IMR-90 (cell line): ENCODE measurements around the gene SLC26A11. TPM values are rescaled to one million over a fixed set of nuclear protein-coding genes. Genes with fewer than 3 reads are reported as not detected.

ENCODE experiments used
- ATAC-seq: fragments of 200-7000 bp; cut with Tn5 transposase; 2 replicates; pipeline ENCODE4 v1.9.1; 2020; ENCODE audit warnings: low read depth, mild to moderate bottlenecking, moderate library complexity
- BruUV-seq: library from RNA; stranded (reverse); fragments of 400-500 nt; replicated peaks from 2 replicates; lab custom pipeline; 2021; lab: Mats Ljungman, UMichigan
- CTCF ChIA-PET: fragments of 300-600 bp; formaldehyde crosslinking; extraction: SDS; loops from one replicate; lab custom pipeline; 2021; ENCODE audit warnings: antibody characterized with exemption; lab: Yijun Ruan, JAX
- POLR2A ChIA-PET: fragments of 300-600 bp; sonication (Branson Sonifier 250); formaldehyde crosslinking; loops from one replicate; lab custom pipeline; 2022; ENCODE audit warnings: antibody characterized with exemption; ENCODE audit not compliant: unreplicated experiment; lab: Charles Lee
- DNase-seq: peaks from one replicate; pipeline ENCODE4 v3.0.0; 2013
- H2AFZ ChIP-seq: replicated peaks from 2 replicates; pipeline ENCODE3; 2013; ENCODE audit warnings: low read length, mild to moderate bottlenecking; ENCODE audit not compliant: poor library complexity
- H2AK5ac ChIP-seq: 2 replicates; pipeline ENCODE4 v1.6.1; 2013; ENCODE audit warnings: low read depth, low read length, inconsistent platforms
- H2AK9ac ChIP-seq: replicated peaks from 2 replicates; pipeline ENCODE3; 2013; ENCODE audit warnings: mild to moderate bottlenecking, low read depth, low read length, moderate library complexity; ENCODE audit not compliant: poor library complexity
- H2BK120ac ChIP-seq: 2 replicates; pipeline ENCODE4 v1.6.1; 2013; ENCODE audit warnings: low read depth, low read length, inconsistent platforms
- H2BK15ac ChIP-seq: 3 replicates; pipeline ENCODE4 v1.6.1; 2013; ENCODE audit warnings: low read depth, low read length, inconsistent platforms
- H2BK20ac ChIP-seq: 2 replicates; pipeline ENCODE4 v1.6.1; 2013; ENCODE audit warnings: low read depth, mild to moderate bottlenecking, inconsistent platforms, low read length, moderate library complexity
- H2BK5ac ChIP-seq: 2 replicates; pipeline ENCODE4 v1.6.1; 2013; ENCODE audit warnings: mild to moderate bottlenecking, low read depth, low read length, inconsistent platforms; ENCODE audit not compliant: poor library complexity, severe bottlenecking
- H3K14ac ChIP-seq: replicated peaks from 2 replicates; pipeline ENCODE4 v1.6.1; 2013; ENCODE audit warnings: low read depth, low read length, inconsistent platforms
- H3K18ac ChIP-seq: 2 replicates; pipeline ENCODE4 v1.6.1; 2013; ENCODE audit warnings: low read depth, low read length, control low read depth
- H3K23ac ChIP-seq: 2 replicates; pipeline ENCODE4 v1.6.1; 2013; ENCODE audit warnings: low read depth, low read length, inconsistent platforms
- H3K27ac ChIP-seq: 2 replicates; pipeline ENCODE4 v1.5.1; 2013; ENCODE audit warnings: mild to moderate bottlenecking, control low read depth, low read length; ENCODE audit not compliant: insufficient read depth
- H3K27me3 ChIP-seq: 2 replicates; pipeline ENCODE4 v1.6.1; 2013; ENCODE audit warnings: low read length; ENCODE audit not compliant: control insufficient read depth, insufficient read depth
- H3K36me3 ChIP-seq: 2 replicates; pipeline ENCODE4 v1.6.1; 2013; ENCODE audit warnings: low read length, mixed read lengths; ENCODE audit not compliant: control insufficient read depth, insufficient read depth
- H3K4ac ChIP-seq: 2 replicates; pipeline ENCODE4 v1.6.1; 2013; ENCODE audit warnings: low read depth, low read length, inconsistent platforms
- H3K4me1 ChIP-seq: 2 replicates; pipeline ENCODE4 v1.6.1; 2013; ENCODE audit warnings: low read length, mixed read lengths; ENCODE audit not compliant: control insufficient read depth, insufficient read depth
- H3K4me2 ChIP-seq: 2 replicates; pipeline ENCODE4 v1.6.1; 2013; ENCODE audit warnings: low read depth, mild to moderate bottlenecking, control low read depth, low read length, moderate library complexity
- H3K4me3 ChIP-seq: 2 replicates; pipeline ENCODE4 v1.5.1; 2013; ENCODE audit warnings: low read depth, mild to moderate bottlenecking, control low read depth, low read length, moderate library complexity; ENCODE audit not compliant: insufficient read depth
- H3K56ac ChIP-seq: 2 replicates; pipeline ENCODE4 v1.6.1; 2013; ENCODE audit warnings: low read length, inconsistent platforms; ENCODE audit not compliant: insufficient read depth; ENCODE audit errors: extremely low read depth
- H3K79me1 ChIP-seq, 2 experiments: 2 replicates each; pipeline ENCODE4 v1.6.1; 2013; ENCODE audit warnings: low read length in 2 of 2, inconsistent platforms in 1 of 2, low read depth in 1 of 2
- H3K9ac ChIP-seq: 2 replicates; pipeline ENCODE4 v1.6.1; 2013; ENCODE audit warnings: low read depth, low read length, control low read depth
- H3K9me1 ChIP-seq: 2 replicates; pipeline ENCODE4 v1.6.1; 2013; ENCODE audit warnings: low read length, inconsistent platforms; ENCODE audit not compliant: insufficient read depth
- H3K9me3 ChIP-seq: 2 replicates; pipeline ENCODE4 v1.6.1; 2013; ENCODE audit warnings: low read length; ENCODE audit not compliant: control insufficient read depth, insufficient read depth
- H4K20me1 ChIP-seq: 2 replicates; pipeline ENCODE4 v1.6.1; 2013; ENCODE audit warnings: low read length, inconsistent platforms; ENCODE audit not compliant: insufficient read depth
- H4K5ac ChIP-seq: 2 replicates; pipeline ENCODE4 v1.6.1; 2013; ENCODE audit warnings: mild to moderate bottlenecking, low read depth, low read length, control low read depth
- H4K8ac ChIP-seq, 2 experiments: 2 replicates each; pipeline ENCODE4 v1.6.1; 2013; ENCODE audit warnings: low read depth in 2 of 2, low read length in 2 of 2, control low read depth in 1 of 2, inconsistent platforms in 1 of 2
- H4K91ac ChIP-seq: 2 replicates; pipeline ENCODE4 v1.6.1; 2013; ENCODE audit warnings: low read depth, low read length, inconsistent platforms; ENCODE audit not compliant: insufficient read depth
- BHLHE40 ChIP-seq: fragments of 150-350 bp; IDR thresholded peaks from 2 replicates; pipeline ENCODE4 v1.6.1; 2016; ENCODE audit warnings: mild to moderate bottlenecking, low read depth, low read length
- CEBPB ChIP-seq: IDR thresholded peaks from 2 replicates; pipeline ENCODE4 v1.6.1; 2012; ENCODE audit warnings: low read depth, low read length, improper control_type of control experiment
- CHD1 ChIP-seq: IDR thresholded peaks from 2 replicates; pipeline ENCODE4 v1.6.1; 2012; ENCODE audit warnings: low read depth, low read length, improper control_type of control experiment
- FOS ChIP-seq: fragments of 150-350 bp; IDR thresholded peaks from 2 replicates; pipeline ENCODE4 v1.6.1; 2016; ENCODE audit warnings: low read depth, low read length
- MAFK ChIP-seq: IDR thresholded peaks from 2 replicates; pipeline ENCODE4 v1.6.1; 2012; ENCODE audit warnings: low read depth, low read length, improper control_type of control experiment
- MAZ ChIP-seq: IDR thresholded peaks from 2 replicates; pipeline ENCODE4 v1.6.1; 2012; ENCODE audit warnings: low read depth, mild to moderate bottlenecking, low read length, improper control_type of control experiment, moderate library complexity, borderline replicate concordance
- MXI1 ChIP-seq: IDR thresholded peaks from 2 replicates; pipeline ENCODE4 v1.6.1; 2012; ENCODE audit warnings: low read depth, mild to moderate bottlenecking, low read length, moderate library complexity, borderline replicate concordance
- NFE2L2 ChIP-seq: fragments of 150-350 bp; IDR thresholded peaks from 2 replicates; pipeline ENCODE4 v1.6.1; 2016; ENCODE audit warnings: low read depth, mild to moderate bottlenecking, low read length
- POLR2A ChIP-seq: IDR thresholded peaks from 2 replicates; pipeline ENCODE4 v1.6.1; 2012; ENCODE audit warnings: mild to moderate bottlenecking, low read depth, low read length
- RAD21 ChIP-seq: IDR thresholded peaks from 2 replicates; pipeline ENCODE4 v1.6.1; 2012; ENCODE audit warnings: low read length, improper control_type of control experiment
- RCOR1 ChIP-seq: IDR thresholded peaks from 2 replicates; pipeline ENCODE4 v1.6.1; 2012; ENCODE audit warnings: mild to moderate bottlenecking, low read length, improper control_type of control experiment; ENCODE audit not compliant: insufficient replicate concordance
- RFX5 ChIP-seq: IDR thresholded peaks from 2 replicates; pipeline ENCODE4 v1.8.0; 2012; ENCODE audit warnings: low read depth, mild to moderate bottlenecking, low read length, moderate library complexity
- SMC3 ChIP-seq: fragments of 150-350 bp; IDR thresholded peaks from 2 replicates; pipeline ENCODE4 v1.6.1; 2016; ENCODE audit warnings: low read depth, mild to moderate bottlenecking, antibody characterized with exemption, low read length, moderate library complexity
- USF2 ChIP-seq: fragments of 150-350 bp; IDR thresholded peaks from 2 replicates; pipeline ENCODE4 v1.6.1; 2017; ENCODE audit warnings: mild to moderate bottlenecking, antibody characterized with exemption, low read length, low read depth
- WGBS, 2 experiments: methylation state at CpG; one replicate each; pipeline versions ENCODE4 v1.1.5 to v1.1.7; 2013; ENCODE audit warnings: missing lambda C conversion rate in 2 of 2; ENCODE audit not compliant: insufficient read length in 1 of 2; ENCODE audit errors: extremely low coverage in 2 of 2; 5-methylcytosine and 5-hydroxymethylcytosine counted together
- dilution Hi-C: fragments of 300-500 bp; cut with HindIII; formaldehyde crosslinking; loops from one replicate; pipeline ENCODE4 v1.14.3; 2018; ENCODE audit warnings: low sequenced_read_pairs; ENCODE audit not compliant: unreplicated experiment
- in situ Hi-C: fragments of 300-500 bp; cut with MboI; formaldehyde crosslinking; loops from 3 replicates; pipeline ENCODE4 v1.14.3; 2019; ENCODE audit warnings: low sequenced_read_pairs, inconsistent platforms, mixed read lengths
- intact Hi-C: fragments of 100-400 bp; cut with micrococcal nuclease; formaldehyde crosslinking; loops from 2 replicates; pipeline ENCODE4 v1.10.0; 2022
- polyA plus RNA-seq, 3 experiments: library from polyadenylated mRNA; depleted of rRNA; stranded (reverse); fragments of >200 nt; gene quantifications; 2 replicates each; pipeline ENCODE4 v1.2.3, GENCODE V29; 2012; ENCODE audit warnings: low replicate concordance in 1 of 3
- total RNA-seq: library from RNA; depleted of rRNA; stranded (reverse); fragments of >200 nt; gene quantifications from 2 replicates; pipeline ENCODE4 v1.2.3, GENCODE V29; 2012
- TF ChIP-seq, protein P1 (sequence below): conservative IDR thresholded peaks from 2 replicates; pipeline ENCODE4 v1.5.1; 2012; ENCODE audit warnings: mild to moderate bottlenecking, low read depth, low read length, improper control_type of control experiment
- TF ChIP-seq, protein P2 (sequence below): fragments of 150-350 bp; IDR thresholded peaks from 2 replicates; pipeline ENCODE4 v1.6.1; 2016; ENCODE audit warnings: low read depth, mild to moderate bottlenecking, low read length, moderate library complexity, borderline replicate concordance

The SLC26A11 gene
- total and polyA plus RNA-seq, 2 of the 4 experiments (the other 2 are of a cell fraction), result 3.2 to 15.6 TPM

GRCh38 chr17:80218391-80218790 is 1.8 kb upstream of the SLC26A11 start:
- no peaks in the 10 kb centered on the region for H3K27me3 ChIP-seq
- H2BK15ac ChIP-seq, result no peak overlapping the region
- TF ChIP-seq SMC3 (no peak), NFE2L2 (no peak), CEBPB (no peak), BHLHE40 (no peak), MAFK (no peak), MAZ (no peak), CHD1 (no peak), RFX5 (no peak), USF2 (no peak), FOS (no peak), POLR2A (no peak), RAD21 (no peak), RCOR1 (no peak), MXI1 (no peak)
- TF ChIP-seq, protein P1, sequence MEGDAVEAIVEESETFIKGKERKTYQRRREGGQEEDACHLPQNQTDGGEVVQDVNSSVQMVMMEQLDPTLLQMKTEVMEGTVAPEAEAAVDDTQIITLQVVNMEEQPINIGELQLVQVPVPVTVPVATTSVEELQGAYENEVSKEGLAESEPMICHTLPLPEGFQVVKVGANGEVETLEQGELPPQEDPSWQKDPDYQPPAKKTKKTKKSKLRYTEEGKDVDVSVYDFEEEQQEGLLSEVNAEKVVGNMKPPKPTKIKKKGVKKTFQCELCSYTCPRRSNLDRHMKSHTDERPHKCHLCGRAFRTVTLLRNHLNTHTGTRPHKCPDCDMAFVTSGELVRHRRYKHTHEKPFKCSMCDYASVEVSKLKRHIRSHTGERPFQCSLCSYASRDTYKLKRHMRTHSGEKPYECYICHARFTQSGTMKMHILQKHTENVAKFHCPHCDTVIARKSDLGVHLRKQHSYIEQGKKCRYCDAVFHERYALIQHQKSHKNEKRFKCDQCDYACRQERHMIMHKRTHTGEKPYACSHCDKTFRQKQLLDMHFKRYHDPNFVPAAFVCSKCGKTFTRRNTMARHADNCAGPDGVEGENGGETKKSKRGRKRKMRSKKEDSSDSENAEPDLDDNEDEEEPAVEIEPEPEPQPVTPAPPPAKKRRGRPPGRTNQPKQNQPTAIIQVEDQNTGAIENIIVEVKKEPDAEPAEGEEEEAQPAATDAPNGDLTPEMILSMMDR, result no peak
- TF ChIP-seq, protein P2, sequence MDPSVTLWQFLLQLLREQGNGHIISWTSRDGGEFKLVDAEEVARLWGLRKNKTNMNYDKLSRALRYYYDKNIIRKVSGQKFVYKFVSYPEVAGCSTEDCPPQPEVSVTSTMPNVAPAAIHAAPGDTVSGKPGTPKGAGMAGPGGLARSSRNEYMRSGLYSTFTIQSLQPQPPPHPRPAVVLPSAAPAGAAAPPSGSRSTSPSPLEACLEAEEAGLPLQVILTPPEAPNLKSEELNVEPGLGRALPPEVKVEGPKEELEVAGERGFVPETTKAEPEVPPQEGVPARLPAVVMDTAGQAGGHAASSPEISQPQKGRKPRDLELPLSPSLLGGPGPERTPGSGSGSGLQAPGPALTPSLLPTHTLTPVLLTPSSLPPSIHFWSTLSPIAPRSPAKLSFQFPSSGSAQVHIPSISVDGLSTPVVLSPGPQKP, result no peak
- H3K27ac ChIP-seq, result no peak overlapping the region
- in situ Hi-C loops, result no loop called here
- H3K9me3 ChIP-seq, result no peaks in the 10 kb centered on the region
- DNase-seq (no peak), ATAC-seq (no peak)
- 100% methylated on average over 1 of the region's 7 CpGs; no CpG with 5 or more reads in 1 of the 2 experiments for WGBS, 2 experiments
- H3K36me3 ChIP-seq, result peaks cover 45% of the 10 kb centered on the region
- peaks cover 6% of the 10 kb centered on the region; the same call in 1 of the 2 replicates for H3K4me1 ChIP-seq
- H2AK9ac ChIP-seq, result peak overlapping the region; percentile 88
- H3K18ac ChIP-seq, result no peak overlapping the region
- H3K23ac ChIP-seq, result no peak overlapping the region
- ChIA-PET CTCF (no interaction called here), POLR2A (no interaction called here)
- peak overlapping the region; percentile 80 for H2AK5ac ChIP-seq
- peaks cover 24% of the 10 kb centered on the region for H3K9me1 ChIP-seq
- no peak overlapping the region for H3K4me3 ChIP-seq
- no TSS peak for BruUV-seq
- no peak overlapping the region for H4K8ac ChIP-seq
- H3K56ac ChIP-seq, result no peak overlapping the region
- no peak overlapping the region for H4K5ac ChIP-seq
- H3K14ac ChIP-seq, result no peak overlapping the region
- peaks cover 33% of the 10 kb centered on the region for H4K20me1 ChIP-seq
- no peak overlapping the region for H2AFZ ChIP-seq
- H3K9ac ChIP-seq, result no peak overlapping the region
- H2BK5ac ChIP-seq, result no peak overlapping the region
- H4K91ac ChIP-seq, result no peak overlapping the region
- no peak overlapping the region for H3K4ac ChIP-seq
- H3K4me2 ChIP-seq, result no peak overlapping the region
- dilution Hi-C loops, result no loop called here
- intact Hi-C loops, result no loop called here
- no peak overlapping the region for H2BK120ac ChIP-seq
- no peak overlapping the region for H2BK20ac ChIP-seq
- peaks cover 22 to 59% of the 10 kb centered on the region in 2 experiments for H3K79me1 ChIP-seq
